Activated T-helper 2 cell treated with anti-CD3 and anti-CD28 coated beads, Interferon-gamma antibody, Interleukin-2, Interleukin-4, amounts not matched to agents 10 μg/mL and 5 μg/mL and 100 μg/mL, durations not matched to agents 14 hours and 24 hours and 36 hours (primary cell): ENCODE measurements around the gene PRLH. TPM values are rescaled to one million over a fixed set of nuclear protein-coding genes. Genes with fewer than 3 reads are reported as not detected.

Experiments used
- DNase-seq: peaks from one replicate; pipeline ENCODE4 v3.0.0; 2021; ENCODE audit warnings: low spot score
- H3K27ac Mint-ChIP-seq: one replicate; pipeline ENCODE4 v1.8.0; 2021; ENCODE audit warnings: mixed read lengths
- H3K27me3 Mint-ChIP-seq: one replicate; pipeline ENCODE4 v1.8.0; 2021; ENCODE audit warnings: low read depth, mixed read lengths
- H3K36me3 Mint-ChIP-seq: one replicate; pipeline ENCODE4 v1.8.0; 2021; ENCODE audit warnings: low read depth, mixed read lengths
- H3K4me1 Mint-ChIP-seq: one replicate; pipeline ENCODE4 v1.8.0; 2021; ENCODE audit warnings: low read depth, mixed read lengths
- H3K4me3 Mint-ChIP-seq: one replicate; pipeline ENCODE4 v1.8.0; 2021; ENCODE audit warnings: low read depth, mild to moderate bottlenecking, moderate library complexity, mixed read lengths
- H3K9me3 Mint-ChIP-seq: one replicate; pipeline ENCODE4 v1.8.0; 2021; ENCODE audit warnings: mixed read lengths
- intact Hi-C: fragments of 100-400 bp; cut with micrococcal nuclease; formaldehyde crosslinking; loops from one replicate; pipeline ENCODE4 v1.15.1; 2023
- total RNA-seq: library from RNA; stranded (reverse); gene quantifications from 2 replicates; pipeline ENCODE4 v1.2.3, GENCODE V29; 2022

The PRLH gene
- total RNA-seq, 1 donor from 2014 or later = not detected

- DNase-seq = no peak
- Mint-ChIP-seq H3K9me3 (no peaks in the 10 kb centered on the region), H3K36me3 (no peaks in the 10 kb centered on the region), H3K4me1 (no peaks in the 10 kb centered on the region), H3K27ac (no peak overlapping the region), H3K27me3 (no peaks in the 10 kb centered on the region), H3K4me3 (no peak overlapping the region)
- intact Hi-C loops = no loop called here
These were observed 20.1 kb upstream of the PRLH start for GRCh38 chr2:237546040-237546875.

- no peak for DNase-seq
- Mint-ChIP-seq H3K9me3 (no peaks in the 10 kb centered on the region), H3K36me3 (no peaks in the 10 kb centered on the region), H3K4me1 (no peaks in the 10 kb centered on the region), H3K27me3 (no peaks in the 10 kb centered on the region), H3K27ac (no peak overlapping the region), H3K4me3 (no peak overlapping the region)
- intact Hi-C loops = no loop called here
These were observed 19.4 kb upstream of the PRLH start for GRCh38 chr2:237546876-237547395.

GRCh38 chr2:237547841-237548416 lies 18.4 kb upstream of the PRLH start:
- no peak for DNase-seq
- no peaks in the 10 kb centered on the region for H3K9me3 Mint-ChIP-seq
- intact Hi-C loops = no loop called here
- H3K27ac Mint-ChIP-seq = no peak overlapping the region
- no peaks in the 10 kb centered on the region for H3K4me1 Mint-ChIP-seq
- no peak overlapping the region for H3K4me3 Mint-ChIP-seq
- no peaks in the 10 kb centered on the region for H3K36me3 Mint-ChIP-seq
- H3K27me3 Mint-ChIP-seq = no peaks in the 10 kb centered on the region

- no peaks in the 10 kb centered on the region for H3K27me3 Mint-ChIP-seq
- no peaks in the 10 kb centered on the region for H3K9me3 Mint-ChIP-seq
- H3K4me3 Mint-ChIP-seq = no peak overlapping the region
- H3K36me3 Mint-ChIP-seq = no peaks in the 10 kb centered on the region
- no peak overlapping the region for H3K27ac Mint-ChIP-seq
- H3K4me1 Mint-ChIP-seq = no peaks in the 10 kb centered on the region
- intact Hi-C loops = no loop called here
- DNase-seq = no peak
These were observed 17.2 kb upstream of the PRLH start for GRCh38 chr2:237549216-237549615.

- Mint-ChIP-seq H3K36me3 (no peaks in the 10 kb centered on the region), H3K9me3 (no peaks in the 10 kb centered on the region), H3K27ac (no peak overlapping the region), H3K27me3 (no peaks in the 10 kb centered on the region), H3K4me3 (no peak overlapping the region), H3K4me1 (no peaks in the 10 kb centered on the region)
- intact Hi-C loops = no loop called here
- DNase-seq = no peak
These were observed 16.5 kb upstream of the PRLH start for GRCh38 chr2:237549643-237550415.

GRCh38 chr2:237551071-237551574 lies 15.3 kb upstream of the PRLH start:
- H3K36me3 Mint-ChIP-seq = no peaks in the 10 kb centered on the region
- intact Hi-C loops = no loop called here
- H3K9me3 Mint-ChIP-seq = peaks cover 8% of the 10 kb centered on the region
- no peaks in the 10 kb centered on the region for H3K4me1 Mint-ChIP-seq
- no peaks in the 10 kb centered on the region for H3K27me3 Mint-ChIP-seq
- H3K27ac Mint-ChIP-seq = no peak overlapping the region
- H3K4me3 Mint-ChIP-seq = no peak overlapping the region
- DNase-seq = no peak

- Mint-ChIP-seq H3K36me3 (no peaks in the 10 kb centered on the region), H3K27me3 (peaks cover under 1% of the 10 kb centered on the region), H3K4me1 (peaks cover 10% of the 10 kb centered on the region), H3K4me3 (no peak overlapping the region), H3K27ac (no peak overlapping the region), H3K9me3 (peaks cover 10% of the 10 kb centered on the region)
- DNase-seq = no peak
- intact Hi-C loops = no loop called here
These were observed 13.5 kb upstream of the PRLH start for GRCh38 chr2:237552908-237553307.

GRCh38 chr2:237553948-237554347 lies 12.4 kb upstream of the PRLH start:
- DNase-seq = no peak
- peaks cover 10% of the 10 kb centered on the region for H3K9me3 Mint-ChIP-seq
- no peaks in the 10 kb centered on the region for H3K36me3 Mint-ChIP-seq
- no peak overlapping the region for H3K4me3 Mint-ChIP-seq
- H3K4me1 Mint-ChIP-seq = peaks cover 11% of the 10 kb centered on the region
- peaks cover 1% of the 10 kb centered on the region for H3K27me3 Mint-ChIP-seq
- no peak overlapping the region for H3K27ac Mint-ChIP-seq
- intact Hi-C loops = no loop called here

GRCh38 chr2:237555560-237555959 lies 10.8 kb upstream of the PRLH start:
- no peak for DNase-seq
- H3K36me3 Mint-ChIP-seq = no peaks in the 10 kb centered on the region
- peaks cover 10% of the 10 kb centered on the region for H3K9me3 Mint-ChIP-seq
- no peak overlapping the region for H3K4me3 Mint-ChIP-seq
- peaks cover 1% of the 10 kb centered on the region for H3K27me3 Mint-ChIP-seq
- H3K4me1 Mint-ChIP-seq = peaks cover 11% of the 10 kb centered on the region
- intact Hi-C loops = no loop called here
- H3K27ac Mint-ChIP-seq = no peak overlapping the region

- peaks cover 11% of the 10 kb centered on the region for H3K4me1 Mint-ChIP-seq
- peaks cover 10% of the 10 kb centered on the region for H3K9me3 Mint-ChIP-seq
- no peak overlapping the region for H3K27ac Mint-ChIP-seq
- peaks cover 1% of the 10 kb centered on the region for H3K27me3 Mint-ChIP-seq
- DNase-seq = no peak
- intact Hi-C loops = no loop called here
- no peak overlapping the region for H3K4me3 Mint-ChIP-seq
- H3K36me3 Mint-ChIP-seq = no peaks in the 10 kb centered on the region
These were observed 9.4 kb upstream of the PRLH start for GRCh38 chr2:237556773-237557632.

GRCh38 chr2:237557633-237558015 lies 8.8 kb upstream of the PRLH start:
- no peak for DNase-seq
- H3K27me3 Mint-ChIP-seq = peaks cover 4% of the 10 kb centered on the region
- no peaks in the 10 kb centered on the region for H3K36me3 Mint-ChIP-seq
- H3K9me3 Mint-ChIP-seq = peaks cover 10% of the 10 kb centered on the region
- H3K4me3 Mint-ChIP-seq = no peak overlapping the region
- no peak overlapping the region for H3K27ac Mint-ChIP-seq
- intact Hi-C loops = no loop called here
- H3K4me1 Mint-ChIP-seq = peaks cover 11% of the 10 kb centered on the region

- no peaks in the 10 kb centered on the region for H3K36me3 Mint-ChIP-seq
- no peak overlapping the region for H3K27ac Mint-ChIP-seq
- H3K4me3 Mint-ChIP-seq = no peak overlapping the region
- DNase-seq = no peak
- H3K27me3 Mint-ChIP-seq = peaks cover 4% of the 10 kb centered on the region
- peaks cover 11% of the 10 kb centered on the region for H3K4me1 Mint-ChIP-seq
- peaks cover 10% of the 10 kb centered on the region for H3K9me3 Mint-ChIP-seq
- intact Hi-C loops = no loop called here
These were observed 7.3 kb upstream of the PRLH start for GRCh38 chr2:237558961-237559641.
